Effector CD4-positive, alpha-beta T cell (primary cell): ENCODE measurements around the gene FAM3D.
A peak's percentile ranks its signal among the peaks of the same experiment; 100 is the strongest.

Source experiments
- DNase-seq: peaks from one replicate; pipeline ENCODE4 v3.0.0-alpha.2; 2020

Gene FAM3D

GRCh38 chr3:58588030-58588614 is 78.5 kb downstream of the FAM3D start:
- no peak for DNase-seq

GRCh38 chr3:58586776-58587192 is 79.8 kb downstream of the FAM3D start:
- no peak for DNase-seq

- no peak for DNase-seq
Observed at GRCh38 chr3:58585994-58586393, 80.6 kb downstream of the FAM3D start.

- DNase-seq = peak; percentile 18
Observed at GRCh38 chr3:58585005-58585786, 81.4 kb downstream of the FAM3D start.

GRCh38 chr3:58584690-58585004 is 81.9 kb downstream of the FAM3D start:
- DNase-seq = no peak
